OCI-LY7 (cell line): ENCODE data around the gene MSH3.

Experiments used
- CTCF ChIP-seq: fragments of 200-600 bp; sonication (generic); conservative IDR thresholded peaks from 2 replicates; pipeline ENCODE4 v1.5.1; 2014; ENCODE audit warnings: mild to moderate bottlenecking, antibody characterized with exemption, low read length, moderate library complexity, mixed read lengths
- EZH2phosphoT487 ChIP-seq: fragments of 200-600 bp; sonication (generic); IDR thresholded peaks from 2 replicates; pipeline ENCODE4 v1.6.1; 2018; ENCODE audit warnings: low read depth, borderline replicate concordance, mild to moderate bottlenecking, mixed run types, antibody characterized with exemption, low read length, moderate library complexity, mixed read lengths

GRCh38 chr5:80916676-80917075, 262.2 kb downstream of the MSH3 start:
- TF ChIP-seq CTCF (no peak), EZH2phosphoT487 (no peak)
